Measurements from ENCODE around the gene HECTD3.

Gene HECTD3

DNA sequence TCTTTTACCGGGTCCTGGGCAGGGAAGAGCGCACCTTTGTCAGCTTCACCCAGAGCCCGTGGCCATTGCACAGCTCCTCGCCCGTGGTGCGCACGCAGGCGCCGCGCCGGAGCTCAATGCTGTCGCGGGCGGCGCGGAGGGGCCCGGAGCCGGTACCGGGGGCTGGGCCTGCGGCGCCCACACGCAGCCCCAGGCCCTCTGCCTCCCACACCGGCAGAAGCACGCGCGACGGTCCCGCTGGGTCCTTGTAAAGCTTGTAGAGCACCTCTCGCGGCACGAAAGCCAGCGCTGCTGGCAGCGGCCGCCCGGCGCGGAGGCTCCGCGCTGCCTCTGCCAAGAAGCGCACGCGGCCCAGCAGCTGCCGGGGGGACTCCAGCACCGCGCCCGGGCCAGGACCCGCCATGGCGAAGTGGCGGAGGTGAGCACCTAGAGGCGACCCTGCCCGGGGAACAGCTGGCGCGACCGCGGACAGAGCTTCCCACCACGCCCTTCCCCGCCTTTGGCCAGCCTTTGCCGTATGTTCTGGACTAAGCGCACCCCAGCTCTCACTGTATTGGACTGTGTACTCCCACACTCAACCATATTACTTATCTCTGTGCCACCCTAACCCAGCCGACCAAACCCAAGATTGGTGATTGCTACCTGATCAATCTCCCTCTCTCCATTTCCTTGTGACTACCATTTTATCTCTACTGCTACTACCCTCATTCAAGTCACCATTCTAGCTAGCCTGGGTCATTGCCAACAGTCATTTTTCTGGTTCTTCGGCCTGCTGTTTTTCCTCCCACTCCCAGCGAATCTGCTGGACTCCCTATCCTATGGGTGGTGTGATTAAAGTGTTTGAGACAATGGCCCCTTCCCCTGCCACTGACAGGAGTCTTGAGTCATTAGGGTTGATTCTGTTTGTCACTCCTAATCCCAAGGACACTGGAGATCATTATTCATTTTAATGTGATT lies at the start of gene HECTD3:
Gene HECTD3 (minus strand): TSS at position 470 of the 957 bp plus-strand sequence. CDS start 67 bp downstream, at position 403.
- intact Hi-C loops (cut with DNase I), result loop anchor here (2.0 to 5.0 kb wide), 4 partner anchors 24 to 279 kb away; partner anchors contain the start of genes EIF2B3 and RNU5D-1
- peak; percentile 80 to 98 (median 86) for DNase-seq

DNA sequence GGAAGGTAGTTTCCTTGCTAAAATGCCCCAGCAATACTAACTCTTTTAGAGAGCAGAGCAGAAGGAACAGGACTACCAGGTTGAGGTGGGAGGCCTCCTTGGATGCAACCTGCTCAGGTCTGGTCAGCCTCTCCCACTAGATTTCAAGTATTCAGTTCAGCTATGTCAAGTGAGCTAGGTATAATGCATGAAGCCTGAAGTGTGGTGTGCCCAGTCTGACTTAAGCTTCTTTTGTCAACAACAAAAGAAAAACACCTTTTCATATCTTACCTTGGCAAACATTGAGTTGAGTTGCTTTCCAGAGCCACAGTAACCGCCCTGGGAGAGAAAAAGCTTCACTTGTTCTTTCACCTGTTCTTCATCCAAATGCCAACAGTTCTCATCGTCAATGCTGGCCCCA lies 48.7 kb upstream of the HECTD3 start:
- intact Hi-C loops (cut with DNase I), result no loop called here
- DNase-seq, result no peak

DNA sequence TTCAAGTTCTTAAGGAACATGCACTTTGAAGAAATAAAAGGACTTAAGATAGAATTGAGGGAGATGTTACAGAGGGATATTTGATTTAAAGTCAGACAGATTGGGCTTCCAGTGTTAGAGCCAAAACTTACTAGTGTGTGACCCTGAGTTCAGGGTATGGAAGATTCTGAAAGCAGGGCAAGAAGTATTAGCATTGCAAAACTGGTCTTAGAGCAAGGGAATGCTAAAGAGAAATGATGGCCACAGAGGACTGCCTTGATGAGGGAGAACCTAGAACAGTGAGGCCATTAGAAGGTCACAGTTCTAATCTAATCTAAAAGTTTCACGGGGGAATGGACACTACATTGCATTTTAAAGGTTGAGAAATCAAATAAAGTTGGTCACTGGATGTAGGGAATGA lies 46.4 kb upstream of the HECTD3 start:
- no peak for DNase-seq
- intact Hi-C loops (cut with DNase I), result no loop called here

DNA sequence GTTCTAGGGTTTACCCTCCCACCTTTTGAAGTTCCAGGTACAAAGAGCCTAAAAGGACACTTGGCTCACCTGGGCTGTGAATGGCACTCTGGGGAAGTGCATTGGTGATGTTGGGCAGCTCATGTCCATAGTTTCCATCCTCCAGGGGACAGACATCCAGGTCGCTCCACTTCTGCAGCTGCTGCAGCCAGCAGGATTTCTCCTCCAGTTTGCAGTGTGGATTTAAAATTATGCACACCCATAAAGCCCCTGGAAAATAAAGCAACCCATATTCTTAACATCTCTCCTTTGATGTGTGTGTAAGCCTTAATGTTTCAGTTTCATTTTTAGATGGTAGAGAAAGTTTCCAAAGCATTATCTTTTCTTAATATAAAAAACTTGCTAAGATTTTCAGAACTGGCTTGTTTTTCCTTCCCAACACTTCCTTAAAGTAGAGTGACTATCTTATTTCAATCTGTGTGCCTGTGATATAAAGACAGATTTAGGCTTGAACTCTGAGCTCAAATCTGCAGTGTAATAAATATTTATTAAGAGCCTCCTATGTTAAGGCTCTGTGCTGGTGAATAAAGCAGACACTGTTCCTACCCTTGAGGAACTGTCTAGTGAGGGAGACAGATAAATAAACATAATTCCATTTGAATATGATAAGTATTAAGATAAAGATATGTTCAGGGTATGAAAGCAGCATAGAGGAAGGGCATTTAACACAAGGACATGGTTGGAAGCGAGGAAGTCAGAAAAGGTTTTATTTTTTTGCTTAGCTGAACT lies 40.1 kb upstream of the HECTD3 start:
- intact Hi-C loops (cut with DNase I), result no loop called here
- DNase-seq, result no peak

DNA sequence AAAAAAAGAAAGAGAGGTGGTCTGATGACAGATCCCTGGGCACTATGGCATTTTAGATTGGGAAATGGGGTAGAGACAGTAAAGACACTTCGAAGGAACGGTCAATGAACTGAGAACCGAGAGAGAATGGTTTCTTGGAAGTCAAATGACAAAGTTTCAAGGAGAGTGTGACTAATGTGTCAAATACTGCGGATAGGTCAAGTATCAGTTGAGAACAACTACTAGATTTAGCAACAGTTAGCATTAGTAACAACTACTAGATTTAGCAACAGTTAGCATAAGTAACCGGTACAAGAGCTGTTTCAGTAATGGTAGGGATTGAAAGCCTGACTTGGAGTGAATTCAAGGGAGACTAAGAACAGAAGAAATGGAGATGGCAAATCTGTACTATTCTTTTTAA lies 35.9 kb upstream of the HECTD3 start:
- DNase-seq, result no peak
- intact Hi-C loops (cut with DNase I), result no loop called here

DNA sequence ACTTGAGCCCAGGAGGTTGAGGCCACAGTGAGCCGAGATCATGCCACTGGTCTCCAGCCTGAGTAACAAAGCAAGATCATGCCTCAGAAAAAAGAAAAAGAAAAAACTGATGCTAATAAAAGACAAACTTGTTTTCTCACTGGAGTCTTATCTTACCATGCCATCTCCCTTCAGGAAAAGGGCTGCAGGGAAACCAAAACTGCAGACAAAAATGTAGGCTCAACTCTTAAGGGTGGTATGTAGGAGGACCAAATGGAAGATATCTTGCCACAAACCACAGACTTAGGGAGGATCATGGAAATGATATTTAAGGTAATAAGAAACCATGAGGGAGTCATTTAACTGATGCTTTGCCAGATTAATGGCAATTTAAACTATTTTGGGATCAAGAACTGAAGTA lies 33.8 kb upstream of the HECTD3 start:
- intact Hi-C loops (cut with DNase I), result no loop called here

DNA sequence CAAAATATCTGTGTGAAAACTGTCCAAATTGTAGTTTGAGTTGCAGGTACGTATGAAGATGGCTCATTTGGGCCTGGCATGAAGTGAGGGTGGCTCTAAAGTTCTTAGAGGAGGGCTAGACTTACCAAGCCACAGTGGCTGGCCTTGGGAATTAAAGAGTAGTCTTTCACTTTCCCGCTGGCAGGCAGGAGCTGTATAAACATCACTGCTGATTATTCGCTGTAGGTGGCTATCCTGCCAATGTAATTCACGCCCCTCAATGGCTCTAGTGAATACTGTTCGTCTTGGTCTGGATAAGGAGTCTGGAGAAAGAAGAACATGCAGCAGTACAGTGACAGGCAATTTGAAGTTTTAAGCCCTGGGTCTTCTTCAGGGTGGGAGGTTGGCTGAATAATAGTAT lies 32.0 kb upstream of the HECTD3 start:
- DNase-seq, result no peak
- intact Hi-C loops (cut with DNase I), result no loop called here

More for the DNA sequence above, 33.8 kb upstream of the HECTD3 start:
- DNase-seq, result no peak

DNA sequence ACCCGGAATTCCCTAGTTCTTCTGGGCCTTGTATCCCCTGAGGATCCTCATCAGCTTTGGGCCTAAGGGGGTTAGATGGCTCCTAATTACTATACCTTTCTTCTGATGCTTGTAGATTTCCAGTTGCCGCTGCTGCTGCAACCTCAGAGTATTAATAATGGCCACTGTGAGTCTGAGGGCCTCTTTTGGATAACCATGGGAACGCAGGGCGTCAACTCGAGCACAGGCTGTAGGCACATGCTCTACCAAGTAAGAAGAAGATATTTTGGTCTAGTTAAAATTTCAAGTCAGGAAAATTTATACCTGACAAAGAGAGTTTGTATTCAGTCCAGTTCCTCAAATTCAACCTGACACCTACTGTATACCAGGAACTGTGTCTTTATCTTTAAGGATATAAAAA lies 29.2 kb upstream of the HECTD3 start:
- no peak for DNase-seq
- intact Hi-C loops (cut with DNase I), result no loop called here

DNA sequence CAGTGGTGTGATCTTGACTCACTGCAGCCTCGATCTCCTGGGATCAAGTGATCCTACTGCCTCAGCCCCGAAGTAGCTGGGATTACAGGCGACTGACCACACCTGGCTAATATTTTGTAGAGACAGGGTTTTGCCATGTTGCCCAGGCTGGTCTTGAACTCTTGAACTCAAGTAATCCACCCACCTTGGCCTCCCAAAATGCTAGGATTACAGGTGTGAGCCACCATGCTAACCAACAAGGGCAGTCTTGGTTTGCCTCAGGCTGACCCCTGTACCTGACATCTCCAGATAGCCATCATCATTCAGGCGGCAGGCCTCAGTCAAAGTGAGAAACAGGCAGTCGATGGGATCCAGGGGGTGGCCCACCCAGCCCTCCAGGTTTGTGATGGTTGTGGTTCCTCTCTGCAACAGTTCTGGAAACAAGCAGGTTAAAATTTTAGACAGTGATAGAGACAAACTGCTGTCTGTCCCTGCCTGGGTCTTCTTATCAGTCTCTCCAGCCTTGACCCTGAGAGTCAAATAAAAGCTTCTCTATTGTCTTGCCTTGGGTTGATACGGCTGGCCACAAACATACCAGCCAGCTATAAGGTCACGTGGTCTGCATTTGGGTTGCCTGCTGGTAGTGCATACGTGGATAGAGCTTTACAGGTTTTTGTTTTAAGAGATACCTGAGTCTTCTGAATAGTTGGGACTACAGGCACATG lies 27.7 kb upstream of the HECTD3 start:
- no peak for DNase-seq
- intact Hi-C loops (cut with DNase I), result no loop called here

DNA sequence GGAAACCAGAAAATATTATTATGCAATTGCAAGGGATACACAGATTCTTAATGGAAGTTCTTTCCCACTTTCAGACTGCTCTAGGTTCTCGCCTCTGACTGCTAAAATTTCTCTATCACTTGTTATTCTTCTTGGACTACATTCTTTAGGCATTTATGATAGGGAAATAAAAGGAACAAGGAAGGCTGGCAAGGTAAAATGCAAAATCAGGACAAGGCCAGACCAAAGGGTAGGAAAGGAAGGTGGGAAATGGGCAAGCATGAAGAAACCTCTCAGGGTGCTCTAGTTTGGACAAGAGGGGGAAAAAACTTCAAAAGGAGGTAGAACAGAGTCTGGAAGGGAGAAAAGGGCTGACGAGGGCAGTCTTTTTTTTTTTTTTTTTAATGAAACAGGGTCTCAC lies 27.1 kb upstream of the HECTD3 start:
- intact Hi-C loops (cut with DNase I), result no loop called here
- no peak for DNase-seq

DNA sequence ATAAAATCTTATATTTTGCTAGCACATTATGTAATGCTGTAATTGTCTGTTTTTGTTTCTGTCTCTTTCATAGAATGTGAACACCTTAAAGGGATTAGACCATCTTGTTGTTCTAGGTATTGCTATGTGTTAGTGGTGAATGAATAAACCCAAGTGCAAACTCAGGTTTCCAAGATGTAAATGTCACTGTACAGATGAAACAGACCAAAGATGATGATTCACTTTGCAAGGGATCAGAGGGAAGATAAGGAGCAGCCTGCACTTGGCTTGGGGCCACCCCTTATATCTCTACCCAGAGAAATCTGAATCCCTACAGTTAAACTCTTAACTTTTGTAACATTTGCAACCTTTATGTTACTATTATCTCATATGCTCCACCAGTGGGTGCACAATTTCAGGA lies 26.3 kb upstream of the HECTD3 start:
- no peak for DNase-seq
- intact Hi-C loops (cut with DNase I), result no loop called here

DNA sequence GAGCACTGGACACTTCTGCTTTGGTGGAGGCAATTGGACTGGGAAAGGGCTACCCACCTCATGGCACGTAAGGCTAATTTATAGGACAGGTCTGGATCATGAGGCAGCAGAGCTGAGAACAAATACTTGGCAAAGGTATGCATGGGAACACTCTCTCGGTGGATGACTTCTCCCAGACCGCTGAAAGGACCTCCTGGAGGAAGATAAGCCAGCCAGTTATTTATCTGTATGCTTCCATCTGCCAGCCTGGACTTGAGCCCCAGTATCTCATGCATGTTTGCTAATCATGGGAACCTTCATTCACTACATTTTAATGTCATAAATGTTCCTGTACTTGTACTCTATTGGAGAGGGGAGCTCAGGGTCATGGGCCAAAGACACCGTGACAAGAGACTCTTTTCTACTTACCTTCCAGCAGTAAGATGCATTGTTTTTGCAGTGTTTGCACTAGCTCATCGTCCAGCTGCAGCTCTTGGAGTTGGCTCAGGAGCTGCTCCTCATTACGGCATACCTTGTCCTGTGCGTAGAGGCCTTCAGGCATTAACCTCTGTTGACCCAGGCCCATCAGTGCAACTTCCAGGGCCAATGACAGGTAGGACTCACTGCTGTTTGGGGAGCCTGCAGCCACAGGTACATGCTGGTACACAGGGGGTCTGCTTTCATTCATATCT lies 24.6 kb upstream of the HECTD3 start:
- intact Hi-C loops (cut with DNase I), result no loop called here
- no peak for DNase-seq

DNA sequence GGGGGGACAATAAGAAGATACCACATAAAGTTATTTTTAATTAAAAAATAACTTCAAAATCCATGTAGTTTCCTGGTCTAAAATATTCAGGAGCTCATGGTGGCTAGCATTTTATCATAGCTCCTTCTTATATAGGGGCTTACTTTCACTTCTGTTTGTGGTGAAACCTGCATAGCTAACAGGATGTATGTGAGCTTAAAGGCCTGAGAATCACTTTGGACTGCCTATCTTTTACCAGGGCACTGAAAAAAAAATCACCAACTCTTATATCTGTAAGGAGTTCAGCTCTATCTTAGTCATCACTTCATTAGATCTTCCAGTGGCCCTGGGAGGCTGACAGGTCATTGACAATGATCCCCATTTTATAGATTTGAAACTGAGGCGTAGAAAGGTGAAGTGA lies 22.2 kb upstream of the HECTD3 start:
- intact Hi-C loops (cut with DNase I), result no loop called here
- no peak for DNase-seq

DNA sequence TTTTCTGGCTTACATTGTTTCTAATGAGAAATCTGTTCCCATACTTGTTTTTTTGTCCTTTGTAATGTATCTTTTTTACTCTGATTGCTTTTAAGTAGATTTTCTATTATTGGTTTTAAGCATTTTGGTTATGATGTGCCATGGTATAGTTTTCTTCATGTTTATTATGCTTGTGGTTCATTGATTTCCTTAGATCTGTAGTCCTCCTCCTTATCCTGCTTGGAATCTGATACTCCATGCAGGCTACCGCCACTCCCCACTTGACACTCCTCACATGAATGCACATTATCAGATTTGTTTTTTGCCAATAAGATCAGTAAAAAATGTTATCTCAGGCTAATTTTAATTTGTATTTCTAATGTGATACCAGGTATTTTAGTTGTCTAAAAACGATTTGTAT lies 21.7 kb upstream of the HECTD3 start:
- intact Hi-C loops (cut with DNase I), result no loop called here
- no peak for DNase-seq

DNA sequence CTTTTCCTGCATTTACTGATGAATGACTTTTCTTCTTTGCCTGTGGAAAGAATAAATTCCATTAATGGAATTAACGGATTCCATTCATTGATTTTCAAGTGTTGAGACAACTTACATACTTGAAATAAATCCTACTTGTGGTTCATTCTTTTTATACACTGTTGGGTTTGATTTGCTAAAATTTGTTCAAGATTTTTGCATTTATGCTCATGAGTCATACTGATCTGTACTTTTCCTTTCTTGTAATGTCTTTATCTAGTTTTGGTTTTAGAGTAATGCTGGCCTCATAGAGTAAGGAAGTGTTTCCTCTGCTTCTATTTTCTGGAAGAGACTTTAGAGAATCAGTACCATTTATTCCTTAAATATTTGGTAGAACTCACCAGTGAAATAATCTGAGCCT lies 15.3 kb upstream of the HECTD3 start:
- DNase-seq, result no peak
- intact Hi-C loops (cut with DNase I), result no loop called here

DNA sequence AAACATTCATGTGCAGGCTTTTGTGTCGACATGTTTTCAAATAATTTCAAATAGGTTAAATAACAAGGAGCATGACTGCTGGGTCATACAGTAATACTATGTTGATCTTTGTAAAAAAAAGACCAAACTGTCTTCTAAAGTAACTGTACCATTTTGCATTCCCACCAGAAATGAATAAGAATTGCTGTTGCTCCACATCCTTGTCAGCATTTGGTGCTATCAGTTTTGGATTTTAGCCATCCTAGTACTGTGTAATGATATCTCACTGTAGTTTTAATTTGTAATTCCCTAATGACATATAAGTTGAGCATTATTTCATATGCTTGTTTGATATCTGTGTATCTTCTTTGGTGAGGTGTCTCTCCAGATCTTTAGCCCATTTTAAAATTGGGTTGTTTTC lies 12.5 kb upstream of the HECTD3 start:
- intact Hi-C loops (cut with DNase I), result no loop called here
- DNase-seq, result no peak

DNA sequence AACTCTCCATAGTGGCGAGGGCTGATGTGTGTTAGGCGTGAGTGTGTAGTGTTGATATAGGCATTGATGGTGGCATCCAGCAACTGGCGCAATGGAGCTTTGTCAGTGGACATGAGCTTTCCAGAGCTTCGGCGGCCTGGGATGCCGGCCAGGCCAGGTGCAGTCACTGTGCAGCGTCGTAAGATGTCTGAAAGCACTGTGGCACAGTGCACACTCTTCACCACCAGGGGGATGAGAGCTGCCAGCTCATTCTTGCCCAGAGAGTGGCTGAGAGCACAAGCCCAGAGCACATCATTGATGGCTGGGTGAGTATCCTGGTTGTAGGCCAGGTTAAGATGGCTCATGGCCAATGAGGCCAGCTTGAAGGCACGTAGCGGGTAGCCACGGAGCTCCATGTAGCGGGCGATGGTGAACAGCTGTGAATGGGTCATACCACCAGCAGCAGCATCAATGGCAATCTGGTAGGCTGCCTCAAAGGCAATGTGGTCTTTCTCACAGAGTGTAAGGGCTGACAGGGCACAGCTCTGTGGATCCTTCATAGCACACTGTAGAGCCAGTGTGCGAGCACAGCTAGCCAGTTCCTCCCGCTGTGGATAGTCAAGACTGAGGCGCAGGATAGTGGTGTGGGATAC lies 7.6 kb upstream of the HECTD3 start:
- DNase-seq, result peak; percentile 25 to 94 (median 66)
- intact Hi-C loops (cut with DNase I), result no loop called here

DNA sequence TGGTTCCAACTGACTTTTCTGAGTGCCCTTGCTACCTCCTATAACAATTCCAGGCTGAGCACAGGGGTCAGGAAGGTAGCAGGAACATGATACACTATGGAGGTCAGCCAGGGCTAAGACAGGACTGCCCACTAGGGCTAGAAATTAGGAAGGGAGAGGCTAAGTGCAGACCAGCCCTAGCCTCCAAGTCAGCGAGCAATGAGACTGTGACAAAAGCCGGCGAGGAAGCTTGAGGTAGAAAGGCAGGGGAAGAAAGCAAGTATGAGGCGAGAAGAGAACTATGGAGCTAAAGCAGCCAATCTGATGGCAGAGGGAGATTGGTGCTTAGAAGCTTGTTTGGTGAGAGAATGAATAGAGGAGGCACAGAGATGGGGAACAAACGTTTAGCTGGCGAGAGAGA lies 5.6 kb upstream of the HECTD3 start:
- intact Hi-C loops (cut with DNase I), result loop anchor here (2.0 kb wide), 1 partner anchor 476 kb away; no protein-coding TSS in a partner anchor
- peak in 1 of 10 donors; percentile 22 for DNase-seq

DNA sequence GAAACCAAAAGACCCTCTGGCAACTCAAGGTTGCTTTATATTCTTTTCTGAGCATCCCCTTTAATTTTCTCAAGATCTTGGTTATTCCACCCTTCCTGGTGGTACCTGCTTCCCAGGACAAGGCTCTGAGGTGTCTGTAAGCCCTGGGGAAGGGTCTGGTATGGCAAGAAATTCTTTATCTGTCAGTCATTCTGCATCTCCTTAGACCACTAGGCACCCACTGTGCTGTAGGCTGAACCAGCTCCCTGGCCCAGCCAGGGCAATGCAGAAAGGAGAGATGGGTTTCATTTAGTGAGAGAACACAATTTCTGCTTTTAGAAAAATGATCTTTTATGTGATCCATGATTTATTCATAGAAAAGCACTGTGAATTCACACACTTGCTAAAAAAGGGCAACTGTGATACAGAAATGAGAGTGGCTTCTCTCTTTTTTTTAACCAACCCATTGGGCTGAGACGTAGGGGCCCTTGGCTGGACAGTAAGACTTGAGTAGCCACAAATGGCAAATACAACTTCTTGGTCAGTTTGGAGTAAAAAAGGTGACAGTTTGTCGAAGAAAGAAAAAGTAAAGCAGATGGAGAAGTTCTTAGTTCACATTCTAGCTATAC lies 5.1 kb upstream of the HECTD3 start:
- intact Hi-C loops (cut with DNase I), result loop anchor here (2.0 kb wide), 1 partner anchor 477 kb away; no protein-coding TSS in a partner anchor
- DNase-seq, result no peak

All from posterior cingulate gyrus (tissue), 11 donors.